ENCODE measurements around the gene PHKA2. TPM values are rescaled to one million over a fixed set of nuclear protein-coding genes. Genes with fewer than 3 reads are reported as not detected.

Gene PHKA2
- total and polyA plus RNA-seq, 2 of the 4 experiments (the other 2 are of a cell fraction): 10.0 to 21.5 TPM

DNA sequence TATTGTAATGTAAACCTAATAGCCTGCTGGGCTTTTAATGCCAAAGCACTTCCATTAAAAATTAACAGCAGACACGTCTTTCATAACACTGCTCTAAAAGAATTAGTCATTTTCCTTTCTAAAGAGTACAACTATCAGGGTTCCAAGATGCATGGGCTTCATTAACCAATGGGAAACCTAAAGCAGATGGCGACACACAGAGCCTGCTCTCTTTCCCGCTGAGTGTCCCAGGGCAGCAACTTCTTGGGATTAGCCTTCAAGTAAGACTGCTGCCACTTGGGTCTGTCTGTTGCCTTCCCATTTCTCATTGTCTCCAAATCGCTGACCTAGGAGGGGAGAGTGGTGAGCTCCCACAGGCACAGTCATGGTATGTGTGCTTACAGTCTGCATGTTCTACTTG, 14.0 kb upstream of the PHKA2 start:
- dilution Hi-C loops (cut with HindIII; ENCODE audit: low sequenced_read_pairs, unreplicated experiment) (no loop called here), in situ Hi-C loops (cut with MboI; ENCODE audit: low sequenced_read_pairs) (no loop called here), intact Hi-C loops (cut with micrococcal nuclease) (no loop called here)
- Histone ChIP-seq H3K4me3 (ENCODE audit: insufficient read depth, low read depth, low read length) (no peak overlapping the region), H3K4ac (ENCODE audit: low read depth, low read length) (peak overlapping the region; percentile 62; the same call in 1 of the 2 replicates), H3K27me3 (ENCODE audit: control insufficient read depth, insufficient read depth, low read length) (no peaks in the 10 kb centered on the region), H2AFZ (replicated peaks; ENCODE audit: low read length, poor library complexity) (no peak overlapping the region), H2AK9ac (replicated peaks; ENCODE audit: low read depth, low read length, poor library complexity) (no peak overlapping the region), H2BK120ac (ENCODE audit: low read depth, low read length) (peak overlapping the region; percentile 55; the same call in 1 of the 2 replicates), H3K9me3 (ENCODE audit: control insufficient read depth, insufficient read depth, low read length) (no peaks in the 10 kb centered on the region), H4K5ac (ENCODE audit: low read depth, low read length) (no peak overlapping the region), H4K8ac (ENCODE audit: low read depth in 2 of 2, low read length in 2 of 2) (peak overlapping the region in 1 of 2 experiments; percentile 40; a peak in 1 of 4 replicates), H3K56ac (ENCODE audit: extremely low read depth, insufficient read depth, low read length) (no peak overlapping the region), H3K27ac (ENCODE audit: insufficient read depth, low read length) (peak overlapping the region; percentile 9; the same call in 1 of the 2 replicates), H3K79me1 (ENCODE audit: low read depth in 1 of 2, low read length in 2 of 2) (peaks cover 0 to 8% of the 10 kb centered on the region in 2 experiments; a peak in 1 of 4 replicates), H3K4me1 (ENCODE audit: control insufficient read depth, insufficient read depth, low read length) (0 out of 2 replicates have a peak, but pooled peaks cover 2% of the 10 kb centered on the region), H3K9me1 (ENCODE audit: insufficient read depth, low read length) (peaks cover 3% of the 10 kb centered on the region; the same call in 1 of the 2 replicates), H3K9ac (ENCODE audit: low read depth, low read length) (no peak overlapping the region), H3K14ac (replicated peaks; ENCODE audit: low read depth, low read length) (peak overlapping the region; percentile 57; the same call in 1 of the 2 replicates), H2BK20ac (ENCODE audit: low read depth, low read length) (peak overlapping the region; percentile 28; the same call in 1 of the 2 replicates), H2BK5ac (ENCODE audit: low read depth, low read length, poor library complexity, severe bottlenecking) (no peak overlapping the region), H2BK15ac (ENCODE audit: low read depth, low read length) (0 out of 3 replicates have a peak overlapping the region, but pooled peaks have one; percentile 55), H2AK5ac (ENCODE audit: low read depth, low read length) (peak overlapping the region; percentile 53; the same call in 1 of the 2 replicates), H3K4me2 (ENCODE audit: low read depth, low read length) (no peak overlapping the region), H3K18ac (ENCODE audit: low read depth, low read length) (no peak overlapping the region), H4K20me1 (ENCODE audit: insufficient read depth, low read length) (no peaks in the 10 kb centered on the region; the same call in 1 of the 2 replicates), H3K36me3 (ENCODE audit: control insufficient read depth, insufficient read depth, low read length) (no peaks in the 10 kb centered on the region), H3K23ac (ENCODE audit: low read depth, low read length) (0 out of 2 replicates have a peak overlapping the region, but pooled peaks have one; percentile 12), H4K91ac (ENCODE audit: insufficient read depth, low read depth, low read length) (peak overlapping the region; percentile 33; the same call in 1 of the 2 replicates)
- 79% methylated on average over 2 of the region's 4 CpGs; no CpG with 5 or more reads in 1 of the 2 experiments for WGBS, 2 experiments (ENCODE audit: extremely low coverage in 2 of 2, insufficient read length in 1 of 2)
- ChIA-PET POLR2A (ENCODE audit: unreplicated experiment) (no interaction called here), CTCF (no interaction called here)
- ATAC-seq (ENCODE audit: low read depth): no peak
- no peak for TF ChIP-seq MXI1 (IDR thresholded peaks at IDR 0.05; ENCODE audit: borderline replicate concordance, low read depth, low read length)
- TF ChIP-seq RFX5 (IDR thresholded peaks at IDR 0.05; ENCODE audit: low read depth, low read length): no peak
- no peak for TF ChIP-seq USF2 (IDR thresholded peaks at IDR 0.05; ENCODE audit: low read depth, low read length)
- TF ChIP-seq RAD21 (IDR thresholded peaks at IDR 0.05; ENCODE audit: low read length): no peak
- TF ChIP-seq CEBPB (IDR thresholded peaks at IDR 0.05; ENCODE audit: low read depth, low read length): no peak
- no peak for TF ChIP-seq MAFK (IDR thresholded peaks at IDR 0.05; ENCODE audit: low read depth, low read length)
- TF ChIP-seq FOS (IDR thresholded peaks at IDR 0.05; ENCODE audit: low read depth, low read length): no peak
- TF ChIP-seq SMC3 (IDR thresholded peaks at IDR 0.05; ENCODE audit: low read depth, low read length): no peak
- no peak for TF ChIP-seq RCOR1 (IDR thresholded peaks at IDR 0.05; ENCODE audit: insufficient replicate concordance, low read length)
- TF ChIP-seq CHD1 (IDR thresholded peaks at IDR 0.05; ENCODE audit: low read depth, low read length): no peak
- TF ChIP-seq POLR2A (IDR thresholded peaks at IDR 0.05; ENCODE audit: low read depth, low read length): no peak
- no TSS peak for BruUV-seq (replicated peaks)
- DNase-seq: no peak
